Astrocyte (in vitro differentiated cells and primary cell): ENCODE measurements around the gene RASAL1. TPM values are rescaled to one million over a fixed set of nuclear protein-coding genes. Genes with fewer than 3 reads are reported as not detected.

ENCODE experiments used
- DNase-seq: peaks from one replicate; pipeline ENCODE4 v3.0.0-alpha.2; 2010; ENCODE audit warnings: low read depth
- FAIRE-seq: peaks from 2 replicates; lab custom pipeline; 2011; peaks lifted over from hg19 to GRCh38; lab: Jason Lieb, UNC
- H2AFZ ChIP-seq: 2 replicates; pipeline ENCODE4 v1.6.0; 2012; ENCODE audit warnings: low read depth, low read length, inconsistent platforms
- H3K27ac ChIP-seq: 2 replicates; pipeline ENCODE4 v1.5.1; 2011; ENCODE audit warnings: low read depth, low read length, inconsistent platforms
- H3K27me3 ChIP-seq: 2 replicates; pipeline ENCODE4 v1.6.0; 2011; ENCODE audit warnings: low read length, inconsistent platforms; ENCODE audit not compliant: insufficient read depth
- H3K36me3 ChIP-seq: 2 replicates; pipeline ENCODE4 v1.5.1; 2011; ENCODE audit warnings: low read length, inconsistent platforms; ENCODE audit not compliant: insufficient read depth
- H3K4me1 ChIP-seq: 2 replicates; pipeline ENCODE4 v1.5.1; 2011; ENCODE audit warnings: low read length, inconsistent platforms; ENCODE audit not compliant: insufficient read depth
- H3K4me2 ChIP-seq: 2 replicates; pipeline ENCODE4 v1.6.0; 2012; ENCODE audit warnings: low read length, inconsistent platforms
- H3K4me3 ChIP-seq: 2 replicates; pipeline ENCODE4 v1.5.1; 2011; ENCODE audit warnings: low read depth, mild to moderate bottlenecking, low read length, inconsistent platforms; ENCODE audit not compliant: insufficient read depth
- H3K79me2 ChIP-seq: 2 replicates; pipeline ENCODE4 v1.6.0; 2012; ENCODE audit warnings: mild to moderate bottlenecking, low read length, inconsistent platforms; ENCODE audit not compliant: insufficient read depth
- H3K9ac ChIP-seq: 2 replicates; pipeline ENCODE4 v1.6.0; 2012; ENCODE audit warnings: mild to moderate bottlenecking, low read length, inconsistent platforms
- H3K9me3 ChIP-seq: 2 replicates; pipeline ENCODE4 v1.5.1; 2012; ENCODE audit warnings: low read depth, mild to moderate bottlenecking, low read length, inconsistent platforms; ENCODE audit not compliant: insufficient read depth
- H4K20me1 ChIP-seq: 2 replicates; pipeline ENCODE4 v1.6.0; 2012; ENCODE audit warnings: low read length, inconsistent platforms; ENCODE audit not compliant: insufficient read depth
- H3K27ac Mint-ChIP-seq: one replicate; pipeline ENCODE4 v1.8.0; 2021; ENCODE audit warnings: mild to moderate bottlenecking, mixed read lengths; ENCODE audit not compliant: unreplicated experiment
- H3K27me3 Mint-ChIP-seq: one replicate; pipeline ENCODE4 v1.8.0; 2021; ENCODE audit warnings: low read depth, mixed read lengths; ENCODE audit not compliant: unreplicated experiment
- H3K36me3 Mint-ChIP-seq: one replicate; pipeline ENCODE4 v1.8.0; 2021; ENCODE audit warnings: low read depth, mixed read lengths; ENCODE audit not compliant: unreplicated experiment
- H3K4me1 Mint-ChIP-seq: one replicate; pipeline ENCODE4 v1.8.0; 2021; ENCODE audit warnings: low read depth, mixed read lengths; ENCODE audit not compliant: unreplicated experiment
- H3K4me3 Mint-ChIP-seq: one replicate; pipeline ENCODE4 v1.8.0; 2021; ENCODE audit warnings: mild to moderate bottlenecking, moderate library complexity, mixed read lengths; ENCODE audit not compliant: unreplicated experiment
- H3K9me3 Mint-ChIP-seq: one replicate; pipeline ENCODE4 v1.8.0; 2021; ENCODE audit warnings: mild to moderate bottlenecking, mixed read lengths; ENCODE audit not compliant: unreplicated experiment
- CTCF ChIP-seq: IDR thresholded peaks from 2 replicates; pipeline ENCODE4 v1.5.1; 2011; ENCODE audit warnings: low read depth, mild to moderate bottlenecking, inconsistent platforms, low read length, moderate library complexity; ENCODE audit not compliant: insufficient read depth
- EZH2 ChIP-seq: IDR thresholded peaks from 2 replicates; pipeline ENCODE4 v1.6.1; 2012; ENCODE audit warnings: mild to moderate bottlenecking, low read length, inconsistent platforms; ENCODE audit not compliant: insufficient read depth
- total RNA-seq: library from RNA; stranded (reverse); gene quantifications from 2 replicates; pipeline ENCODE4 v1.2.1, GENCODE V29; 2021

The RASAL1 gene
- total RNA-seq, 1 donor from 2014 or later: 0.48 TPM

DNA sequence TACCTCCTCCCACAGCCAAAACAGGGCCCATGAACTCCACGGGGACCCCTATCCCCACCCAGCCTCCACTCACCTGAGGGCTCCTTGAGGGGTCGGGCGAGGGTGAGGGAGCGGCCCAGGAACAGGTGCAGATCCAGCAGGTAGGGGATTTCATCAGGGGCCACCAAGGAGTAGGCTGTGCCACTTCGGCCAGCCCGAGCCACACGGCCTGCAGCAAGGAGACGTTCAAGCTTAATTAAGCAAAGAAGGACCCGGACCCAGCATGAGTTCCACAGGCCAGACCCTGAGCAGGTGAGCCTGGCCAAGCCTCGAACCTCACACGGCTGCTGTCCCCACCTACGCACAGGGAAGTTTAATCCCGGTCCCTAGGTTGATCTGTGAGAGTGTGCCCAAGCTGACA lies 34.1 kb upstream of the RASAL1 start:
- Mint-ChIP-seq H3K27ac (no peak overlapping the region), H3K27me3 (no peaks in the 10 kb centered on the region), H3K36me3 (peaks cover 22% of the 10 kb centered on the region), H3K4me3 (no peak overlapping the region), H3K9me3 (no peaks in the 10 kb centered on the region), H3K4me1 (no peaks in the 10 kb centered on the region)
- DNase-seq (no peak), FAIRE-seq (no peak)
- H3K4me3 ChIP-seq: no peak overlapping the region
- no peaks in the 10 kb centered on the region for H3K79me2 ChIP-seq
- H2AFZ ChIP-seq: no peak overlapping the region
- H3K27ac ChIP-seq: no peak overlapping the region
- H3K9ac ChIP-seq: no peak overlapping the region
- no peak for TF ChIP-seq EZH2
- TF ChIP-seq CTCF: no peak
- no peak overlapping the region for H3K4me2 ChIP-seq
- no peaks in the 10 kb centered on the region for H3K9me3 ChIP-seq
- peaks cover 31% of the 10 kb centered on the region for H4K20me1 ChIP-seq
- no peaks in the 10 kb centered on the region for H3K4me1 ChIP-seq
- H3K27me3 ChIP-seq: no peaks in the 10 kb centered on the region
- peaks cover 51% of the 10 kb centered on the region for H3K36me3 ChIP-seq

DNA sequence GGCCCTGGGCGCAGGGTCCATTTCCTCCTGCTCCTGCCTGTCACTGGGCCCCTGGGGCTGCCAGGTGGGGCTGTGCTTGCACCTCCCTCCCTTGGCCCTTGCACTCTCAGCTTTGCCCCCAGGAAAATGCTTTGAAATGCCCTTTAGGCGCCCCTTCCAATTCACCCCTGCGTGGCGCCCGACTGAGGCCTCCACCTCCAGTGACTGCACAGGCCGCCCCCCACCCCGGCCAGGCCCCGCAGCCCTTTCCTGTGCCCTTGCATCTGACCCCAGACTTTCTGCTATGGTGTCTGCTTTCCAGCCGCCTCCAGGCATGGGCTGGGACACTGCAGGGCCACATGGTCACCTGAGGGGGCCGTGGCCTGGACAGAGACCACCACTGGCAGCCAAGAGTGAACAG lies 32.3 kb upstream of the RASAL1 start:
- Mint-ChIP-seq H3K36me3 (peaks cover 24% of the 10 kb centered on the region), H3K27ac (no peak overlapping the region)

More for the DNA sequence above, 32.3 kb upstream of the RASAL1 start:
- Histone ChIP-seq H4K20me1 (peaks cover 34% of the 10 kb centered on the region), H2AFZ (no peak overlapping the region), H3K4me3 (no peak overlapping the region), H3K27me3 (no peaks in the 10 kb centered on the region), H3K9me3 (no peaks in the 10 kb centered on the region), H3K79me2 (no peaks in the 10 kb centered on the region), H3K4me2 (no peak overlapping the region), H3K36me3 (peaks cover 39% of the 10 kb centered on the region), H3K9ac (no peak overlapping the region), H3K27ac (no peak overlapping the region), H3K4me1 (peaks cover under 1% of the 10 kb centered on the region)
- TF ChIP-seq EZH2 (no peak), CTCF (no peak)
- FAIRE-seq (no peak), DNase-seq (no peak)
- Mint-ChIP-seq H3K9me3 (no peaks in the 10 kb centered on the region), H3K27me3 (no peaks in the 10 kb centered on the region), H3K4me1 (no peaks in the 10 kb centered on the region), H3K4me3 (no peak overlapping the region)
